WTC11 (cell line): ENCODE data around the gene FEM1C. TPM values are rescaled to one million over a fixed set of nuclear protein-coding genes. Genes with fewer than 3 reads are reported as not detected.

ENCODE experiments used
- ATAC-seq: fragments of 200-7000 bp; cut with Tn5 transposase; 2 replicates; pipeline ENCODE4 v1.10.0; 2021; ENCODE audit warnings: mild to moderate bottlenecking, moderate library complexity
- CTCF ChIA-PET: fragments of 300-600 bp; sonication (Branson Sonifier 250); formaldehyde crosslinking; loops from one replicate; lab custom pipeline; 2021; ENCODE audit warnings: antibody characterized with exemption; lab: Charles Lee
- POLR2A ChIA-PET: fragments of 350-600 bp; sonication (Branson Sonifier 250); formaldehyde crosslinking; loops from one replicate; lab custom pipeline; 2021; ENCODE audit warnings: antibody characterized with exemption; lab: Charles Lee
- DNase-seq: peaks from one replicate; pipeline ENCODE4 v3.0.0; 2021; ENCODE audit warnings: low spot score
- H3K27ac Mint-ChIP-seq: 2 replicates; pipeline ENCODE4 v1.8.0; 2021; ENCODE audit warnings: mixed read lengths
- H3K27me3 Mint-ChIP-seq: 2 replicates; pipeline ENCODE4 v1.8.0; 2021; ENCODE audit warnings: low read depth, mild to moderate bottlenecking, moderate library complexity, mixed read lengths
- H3K36me3 Mint-ChIP-seq: 2 replicates; pipeline ENCODE4 v1.8.0; 2021; ENCODE audit warnings: mixed read lengths
- H3K4me1 Mint-ChIP-seq: 2 replicates; pipeline ENCODE4 v1.8.0; 2022; ENCODE audit warnings: mixed read lengths
- H3K4me3 Mint-ChIP-seq: 2 replicates; pipeline ENCODE4 v1.8.0; 2021; ENCODE audit warnings: mild to moderate bottlenecking, moderate library complexity, mixed read lengths
- H3K9me3 Mint-ChIP-seq: 2 replicates; pipeline ENCODE4 v1.8.0; 2021; ENCODE audit warnings: mixed read lengths
- CBFB ChIP-seq: sonication (generic); formaldehyde crosslinking; IDR thresholded peaks from 2 replicates; pipeline ENCODE4 v1.8.1; 2022; ENCODE audit warnings: mild to moderate bottlenecking, low read depth, missing genetic modification reagents
- E2F1 ChIP-seq: sonication (generic); formaldehyde crosslinking; IDR thresholded peaks from 2 replicates; pipeline ENCODE4 v1.8.0; 2022; ENCODE audit warnings: mild to moderate bottlenecking, missing genetic modification reagents
- EMX1 ChIP-seq: fragments of 250-450 bp; sonication (Bioruptor Pico); IDR thresholded peaks from 2 replicates; pipeline ENCODE4 v1.8.0; 2021; ENCODE audit warnings: mild to moderate bottlenecking
- ESRRA ChIP-seq: sonication (generic); formaldehyde crosslinking; IDR thresholded peaks from 2 replicates; pipeline ENCODE4 v1.8.1; 2022; ENCODE audit warnings: mild to moderate bottlenecking, missing genetic modification reagents, borderline replicate concordance
- ETV6 ChIP-seq: sonication (generic); formaldehyde crosslinking; IDR thresholded peaks from 2 replicates; pipeline ENCODE4 v1.8.1; 2022; ENCODE audit warnings: mild to moderate bottlenecking, missing genetic modification reagents
- FOXP4 ChIP-seq: sonication (generic); formaldehyde crosslinking; IDR thresholded peaks from 2 replicates; pipeline ENCODE4 v1.8.0; 2022; ENCODE audit warnings: mild to moderate bottlenecking, missing genetic modification reagents
- GRHL2 ChIP-seq: fragments of 250-450 bp; sonication (Bioruptor Pico); IDR thresholded peaks from 2 replicates; pipeline ENCODE4 v1.8.0; 2022; ENCODE audit warnings: mild to moderate bottlenecking, moderate library complexity; ENCODE audit not compliant: insufficient replicate concordance, severe bottlenecking
- HMGA2 ChIP-seq: fragments of 250-450 bp; sonication (Bioruptor Pico); IDR thresholded peaks from 2 replicates; pipeline ENCODE4 v1.4.0; 2021; ENCODE audit warnings: mild to moderate bottlenecking, moderate library complexity
- JAZF1 ChIP-seq: fragments of 250-450 bp; sonication (Bioruptor Pico); IDR thresholded peaks from 2 replicates; pipeline ENCODE4 v1.9.0; 2021; ENCODE audit warnings: moderate library complexity, mild to moderate bottlenecking, inconsistent platforms
- MLX ChIP-seq: sonication (generic); formaldehyde crosslinking; IDR thresholded peaks from 2 replicates; pipeline ENCODE4 v1.8.1; 2023; ENCODE audit warnings: mild to moderate bottlenecking, missing genetic modification reagents, moderate library complexity
- MYBL2 ChIP-seq: sonication (generic); formaldehyde crosslinking; IDR thresholded peaks from 2 replicates; pipeline ENCODE4 v1.8.1; 2023; ENCODE audit warnings: mild to moderate bottlenecking, moderate library complexity, missing genetic modification reagents
- NFYB ChIP-seq: sonication (generic); formaldehyde crosslinking; conservative IDR thresholded peaks from 2 replicates; pipeline ENCODE4 v1.8.0; 2022; ENCODE audit warnings: low read depth, missing genetic modification reagents
- NR2C2 ChIP-seq: sonication (generic); formaldehyde crosslinking; IDR thresholded peaks from 2 replicates; pipeline ENCODE4 v1.8.0; 2022; ENCODE audit warnings: mild to moderate bottlenecking, missing genetic modification reagents
- PRDM15 ChIP-seq: sonication (generic); formaldehyde crosslinking; IDR thresholded peaks from 2 replicates; pipeline ENCODE4 v1.8.0; 2022; ENCODE audit warnings: missing genetic modification reagents
- PREB ChIP-seq: sonication (generic); formaldehyde crosslinking; IDR thresholded peaks from 2 replicates; pipeline ENCODE4 v1.8.1; 2022; ENCODE audit warnings: mild to moderate bottlenecking, missing genetic modification reagents, moderate library complexity, borderline replicate concordance
- RORB ChIP-seq: fragments of 250-450 bp; sonication (Bioruptor Pico); IDR thresholded peaks from 2 replicates; pipeline ENCODE4 v1.9.0; 2021; ENCODE audit warnings: mild to moderate bottlenecking
- SMAD3 ChIP-seq: sonication (generic); formaldehyde crosslinking; IDR thresholded peaks from 2 replicates; pipeline ENCODE4 v1.8.0; 2022; ENCODE audit warnings: missing genetic modification reagents, mild to moderate bottlenecking, borderline replicate concordance
- SP1 ChIP-seq: sonication (generic); formaldehyde crosslinking; conservative IDR thresholded peaks from 2 replicates; pipeline ENCODE4 v1.8.1; 2022; ENCODE audit warnings: missing genetic modification reagents
- TEAD1 ChIP-seq: sonication (generic); formaldehyde crosslinking; IDR thresholded peaks from 2 replicates; pipeline ENCODE4 v1.8.0; 2022; ENCODE audit warnings: mild to moderate bottlenecking, missing genetic modification reagents
- USF1 ChIP-seq: sonication (generic); formaldehyde crosslinking; IDR thresholded peaks from 2 replicates; pipeline ENCODE4 v1.8.0; 2022; ENCODE audit warnings: mild to moderate bottlenecking, missing genetic modification reagents
- ZNF219 ChIP-seq: sonication (generic); formaldehyde crosslinking; IDR thresholded peaks from 2 replicates; pipeline ENCODE4 v1.8.0; 2023; ENCODE audit warnings: missing genetic modification reagents, mild to moderate bottlenecking, borderline replicate concordance
- ZNF423 ChIP-seq: fragments of 250-450 bp; sonication (Bioruptor Pico); IDR thresholded peaks from 2 replicates; pipeline ENCODE4 v2.1.2; 2022; ENCODE audit warnings: mild to moderate bottlenecking, moderate library complexity
- ZNF532 ChIP-seq: fragments of 250-450 bp; sonication (Bioruptor Pico); IDR thresholded peaks from 2 replicates; pipeline ENCODE4 v1.9.0; 2021; ENCODE audit warnings: mild to moderate bottlenecking, borderline replicate concordance
- total RNA-seq: library from RNA; stranded (reverse); gene quantifications from 3 replicates; pipeline ENCODE4 v1.2.3, GENCODE V29; 2021

FEM1C gene
- total RNA-seq, 1 experiment from 2014 or later: 13.6 TPM

GRCh38 chr5:115516372-115516771, 28.2 kb downstream of the FEM1C start:
- Mint-ChIP-seq H3K27ac (no peak overlapping the region), H3K9me3 (peaks cover 4% of the 10 kb centered on the region), H3K4me1 (peaks cover 12% of the 10 kb centered on the region), H3K4me3 (no peak overlapping the region), H3K36me3 (no peaks in the 10 kb centered on the region), H3K27me3 (no peaks in the 10 kb centered on the region)
- CTCF ChIA-PET: interaction anchor here (0.6 to 0.7 kb wide), 2 partner anchors 75 to 779 kb away, joined by 3 read pairs; no protein-coding TSS in a partner anchor
- DNase-seq (no peak), ATAC-seq (no peak)
- POLR2A ChIA-PET: no interaction called here
- no peak for TF ChIP-seq PRDM15 (CRISPR knock-in tag)
- no peak for TF ChIP-seq ZNF532
- no peak for TF ChIP-seq JAZF1 (CRISPR knock-in tag)
- TF ChIP-seq HMGA2 (CRISPR knock-in tag): no peak
- TF ChIP-seq RORB (CRISPR knock-in tag): no peak
- no peak for TF ChIP-seq CBFB (CRISPR knock-in tag)
- TF ChIP-seq ETV6 (CRISPR knock-in tag): no peak
- no peak for TF ChIP-seq SMAD3

GRCh38 chr5:115514220-115514619, 30.4 kb downstream of the FEM1C start:
- Mint-ChIP-seq H3K36me3 (no peaks in the 10 kb centered on the region), H3K9me3 (peaks cover 4% of the 10 kb centered on the region), H3K27me3 (no peaks in the 10 kb centered on the region), H3K4me3 (no peak overlapping the region), H3K27ac (peak overlapping the region; percentile 65; the same call in 1 of the 2 replicates), H3K4me1 (no peaks in the 10 kb centered on the region)
- ChIA-PET POLR2A (no interaction called here), CTCF (interaction anchor here (2.1 kb wide), 1 partner anchor 60 kb away, joined by 6 read pairs; no protein-coding TSS in a partner anchor)
- ATAC-seq: no peak
- DNase-seq: no peak
- TF ChIP-seq EMX1 (no peak), ESRRA (CRISPR knock-in tag) (no peak), NFYB (CRISPR knock-in tag) (no peak), SP1 (CRISPR knock-in tag) (no peak), GRHL2 (no peak), MYBL2 (CRISPR knock-in tag) (no peak), NR2C2 (CRISPR knock-in tag) (no peak), ZNF219 (no peak), MLX (no peak), FOXP4 (CRISPR knock-in tag) (no peak), ZNF423 (CRISPR knock-in tag) (no peak), USF1 (no peak), PREB (CRISPR knock-in tag) (no peak), TEAD1 (no peak), E2F1 (CRISPR knock-in tag) (no peak)
